Occipital lobe (tissue), 2 donors: ENCODE measurements around the gene BUD23. TPM values are rescaled to one million over a fixed set of nuclear protein-coding genes. Genes with fewer than 3 reads are reported as not detected.
"Not testable (repeated sequence)": the region's sequence is repeated elsewhere in the genome, so short reads cannot be mapped to it uniquely, and the experiment has no call there.

Source experiments
- DNase-seq: peaks from one replicate; lab custom pipeline; 2025; lab: John Stamatoyannopoulos, UW
- total RNA-seq: library from RNA; depleted of rRNA; stranded (reverse); fragments of >200 nt; gene quantifications from one replicate; pipeline ENCODE4 v1.2.3, GENCODE V29; 2014

The BUD23 gene
- 23.7 TPM for total RNA-seq

DNA sequence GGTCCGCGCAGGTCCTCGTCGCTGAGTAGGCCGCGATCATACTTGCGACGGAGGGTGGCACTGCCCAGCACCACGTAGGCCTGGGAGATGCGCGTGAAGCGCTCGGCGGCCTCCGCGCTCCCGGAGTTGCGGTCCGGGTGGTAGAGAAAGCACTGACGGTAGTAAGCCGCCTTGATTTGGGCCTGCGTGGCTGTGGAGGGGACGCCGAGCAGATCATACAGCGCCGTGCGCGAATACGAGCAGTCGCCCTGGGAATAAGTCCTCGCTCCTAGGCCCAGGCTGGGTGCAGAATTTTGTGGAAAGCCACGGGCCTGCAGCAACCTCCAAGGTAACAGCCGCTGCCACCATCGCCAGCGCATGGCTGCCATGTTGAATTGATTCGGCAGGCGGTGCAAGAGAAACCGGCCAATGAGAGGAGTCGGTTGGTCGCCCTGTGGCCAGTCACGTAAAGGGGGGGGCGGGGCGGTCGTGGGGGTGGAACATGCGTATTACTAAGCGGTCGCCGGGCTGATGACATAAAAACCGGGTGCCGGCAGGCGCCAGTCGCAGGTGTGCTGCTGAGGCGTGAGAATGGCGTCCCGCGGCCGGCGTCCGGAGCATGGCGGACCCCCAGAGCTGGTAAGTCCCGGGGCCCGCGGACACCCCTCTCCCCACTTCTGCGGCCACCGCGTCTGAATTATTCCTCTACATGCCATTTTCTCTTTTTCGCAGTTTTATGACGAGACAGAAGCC lies at the start of gene BUD23, which contains the start of gene DNAJC30:
BUD23 (plus strand) TSS at position 542 of the 732 bp plus-strand sequence; CDS start at position 571, 29 bp downstream.
DNAJC30 (minus strand) TSS at position 398 of the 732 bp plus-strand sequence; CDS start at position 368, 30 bp downstream.
- DNase-seq, result peak; percentile 96

DNA sequence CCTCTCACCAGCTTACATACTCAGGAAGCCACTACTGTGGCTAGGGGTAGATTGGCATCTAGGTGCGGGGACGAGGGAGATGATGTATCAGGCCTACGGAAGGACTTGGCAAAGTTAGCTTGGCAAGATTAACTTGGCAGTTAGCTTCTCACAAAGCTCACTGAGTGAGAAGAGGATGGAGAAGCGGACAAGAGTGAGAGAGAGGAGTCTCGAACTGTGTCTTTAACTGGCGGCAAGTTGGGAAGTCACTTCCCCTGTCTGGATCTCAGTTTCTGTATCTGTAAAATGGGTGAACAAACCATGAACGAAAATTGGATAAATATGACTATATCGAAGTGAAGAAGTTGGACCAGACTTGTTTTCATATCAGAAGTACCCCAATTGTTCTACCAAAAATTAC lies 49.6 kb upstream of the BUD23 start:
- no peak for DNase-seq

DNA sequence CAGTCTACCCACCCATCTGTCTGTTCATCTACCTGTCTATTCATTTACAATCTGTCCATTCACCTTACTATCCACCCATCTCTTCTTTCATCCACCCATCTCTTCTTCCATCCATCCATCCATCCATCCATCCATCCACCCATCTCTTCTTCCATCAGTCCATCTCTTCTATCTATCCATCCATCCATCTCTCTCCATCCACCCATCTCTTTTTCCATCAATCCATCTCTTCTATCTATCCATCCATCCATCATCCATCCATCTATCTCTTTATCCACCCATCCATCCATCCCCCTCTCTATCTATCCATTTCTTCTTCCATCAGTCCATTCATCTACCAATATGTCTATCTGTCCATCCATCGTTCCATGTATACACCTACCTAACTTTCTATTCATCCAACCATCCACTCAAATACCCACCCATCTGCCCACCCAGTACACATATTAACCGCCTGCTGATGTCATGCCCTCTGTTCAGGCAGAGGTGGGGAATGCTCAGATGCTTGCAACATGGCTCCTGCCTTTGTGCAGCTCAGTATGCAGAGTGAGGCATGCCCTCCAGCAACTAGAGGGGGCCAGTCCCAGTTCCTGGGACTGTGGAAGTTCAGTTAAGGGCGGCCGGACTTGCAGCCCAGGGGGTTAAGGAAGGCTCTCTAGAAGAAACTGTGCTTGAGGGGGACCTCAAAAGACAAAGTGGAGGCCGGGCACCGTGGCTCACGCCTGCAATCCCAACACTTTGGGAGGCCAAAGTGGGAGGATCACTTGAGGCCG lies 47.8 kb upstream of the BUD23 start:
- DNase-seq, result no peak

GRCh38 chr7:73638911-73639310 lies 44.5 kb upstream of the BUD23 start:
- no peak for DNase-seq

GRCh38 chr7:73642834-73643233 lies 40.6 kb upstream of the BUD23 start:
- no peak for DNase-seq

DNA sequence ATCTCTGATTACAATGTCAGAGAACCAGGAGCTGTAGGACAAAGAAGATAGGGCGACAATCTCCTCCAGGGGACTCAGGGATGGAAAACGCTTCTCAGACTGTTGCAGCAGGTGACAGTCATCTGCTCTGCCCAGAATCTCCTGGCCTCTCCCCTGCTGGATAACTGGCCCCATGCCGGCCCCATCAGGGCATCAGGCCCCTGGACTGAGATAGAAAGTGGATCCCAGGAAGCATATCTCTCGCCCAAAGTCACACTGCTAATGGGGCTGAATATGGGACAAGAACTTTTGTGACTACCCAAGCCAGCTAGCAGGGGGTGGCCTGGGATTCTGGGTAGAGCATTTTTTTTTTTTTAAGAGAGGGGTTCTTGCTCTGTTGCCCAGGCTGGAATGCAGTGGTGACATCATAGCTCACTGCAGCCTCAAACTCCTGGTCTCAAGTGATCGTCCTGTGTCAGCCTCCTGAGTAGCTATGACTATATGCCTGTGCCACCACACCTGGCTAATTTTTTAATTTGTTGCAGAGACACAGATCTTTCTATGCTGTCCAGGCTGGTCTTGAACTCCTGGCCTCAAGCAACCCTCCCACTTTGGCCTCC lies 38.6 kb upstream of the BUD23 start:
- no peak for DNase-seq

GRCh38 chr7:73645643-73646174 lies 37.7 kb upstream of the BUD23 start:
- DNase-seq, result no peak

DNA sequence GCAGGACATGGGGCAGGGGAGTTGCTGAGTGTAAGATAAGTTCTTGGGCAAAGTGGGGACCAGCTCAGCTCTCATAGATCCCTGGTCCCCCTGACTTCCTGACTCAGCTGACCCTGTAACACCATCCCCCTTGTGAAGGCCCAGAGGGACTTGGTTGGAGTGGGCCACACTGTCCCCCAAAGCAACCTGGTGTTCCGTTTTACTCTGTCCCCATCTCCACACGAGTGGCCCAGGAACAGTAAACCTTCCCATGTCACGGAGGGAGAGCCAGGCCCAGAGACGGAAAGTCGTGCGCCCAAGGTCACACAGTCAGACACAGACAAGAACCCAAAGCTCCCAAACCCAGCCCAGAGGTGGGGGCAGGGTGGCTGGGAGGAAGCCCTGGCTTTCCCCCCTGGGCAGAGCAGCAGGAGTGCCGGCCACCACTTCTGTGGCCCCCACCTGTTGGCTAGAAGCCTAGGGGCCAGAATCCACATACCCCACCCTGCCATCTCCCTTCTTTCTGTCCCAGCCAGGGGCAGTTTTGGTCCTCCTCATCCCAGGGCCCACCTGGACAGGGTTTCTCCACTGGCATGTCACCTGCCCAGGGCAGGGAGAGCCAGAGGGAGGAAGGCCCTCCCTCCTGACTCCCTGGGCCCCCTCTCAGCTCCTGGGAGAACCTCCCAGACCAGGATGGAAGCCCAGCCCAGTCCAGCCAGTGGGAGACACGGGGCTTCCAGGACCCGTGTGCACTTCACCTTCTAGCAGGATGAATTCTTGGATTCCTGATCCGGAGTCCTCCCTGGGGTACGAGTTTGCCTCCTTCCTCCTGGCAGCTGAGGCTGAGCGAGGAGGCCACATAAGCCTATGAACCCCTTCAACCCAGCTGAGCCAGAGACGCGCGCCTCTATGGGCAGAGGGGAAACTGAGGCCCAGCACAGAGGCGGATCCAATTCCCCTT lies 36.3 kb upstream of the BUD23 start:
- DNase-seq, result no peak

GRCh38 chr7:73647725-73648592 lies 35.4 kb upstream of the BUD23 start:
- DNase-seq, result no peak

GRCh38 chr7:73648593-73649332 lies 34.6 kb upstream of the BUD23 start:
- DNase-seq, result no peak

- DNase-seq, result no peak
Observed at GRCh38 chr7:73649576-73649975, 33.8 kb upstream of the BUD23 start.

- no peak for DNase-seq
Observed at GRCh38 chr7:73650524-73650923, 32.9 kb upstream of the BUD23 start.

- DNase-seq, result no peak
Observed at GRCh38 chr7:73652541-73652949, 30.9 kb upstream of the BUD23 start.

DNA sequence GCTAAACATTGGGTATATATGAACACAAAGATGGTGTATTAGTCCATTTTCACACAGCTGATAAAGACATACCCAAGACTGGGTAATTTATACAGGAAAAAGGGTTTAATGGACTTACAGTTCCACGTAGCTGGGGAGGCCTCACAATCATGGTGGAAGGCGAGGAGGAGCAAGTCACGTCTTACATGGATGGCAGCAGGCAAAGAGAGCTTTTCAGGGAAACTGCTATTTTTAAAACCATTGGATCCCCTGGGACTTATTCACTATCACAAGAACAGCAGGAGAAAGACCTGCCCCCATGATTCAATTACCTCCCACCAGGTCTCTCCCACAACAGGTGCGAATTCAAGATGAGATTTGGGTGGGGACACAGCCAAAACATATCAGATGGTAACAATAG lies 28.1 kb upstream of the BUD23 start:
- DNase-seq, result not testable (repeated sequence)

DNA sequence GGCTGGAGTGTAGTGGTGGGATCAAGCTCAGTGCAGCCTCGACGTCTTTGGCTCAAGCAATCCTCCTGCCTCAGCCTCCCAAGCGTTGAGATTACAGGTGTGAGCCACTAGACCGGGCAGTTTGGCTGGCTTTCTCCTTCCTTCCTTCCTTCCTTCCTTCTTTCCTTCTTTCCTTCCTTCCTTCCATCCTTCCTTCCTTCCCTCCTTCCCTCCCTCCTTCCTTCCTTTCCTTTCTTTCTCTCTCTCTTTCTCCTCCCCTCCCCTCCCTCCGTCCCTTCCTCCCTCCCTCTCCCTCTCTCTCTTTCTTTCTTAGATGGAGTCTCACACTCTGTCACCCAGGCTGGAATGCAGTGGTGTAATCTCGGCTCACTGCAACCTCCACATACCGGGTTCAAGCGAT lies 23.4 kb upstream of the BUD23 start:
- no peak for DNase-seq

DNA sequence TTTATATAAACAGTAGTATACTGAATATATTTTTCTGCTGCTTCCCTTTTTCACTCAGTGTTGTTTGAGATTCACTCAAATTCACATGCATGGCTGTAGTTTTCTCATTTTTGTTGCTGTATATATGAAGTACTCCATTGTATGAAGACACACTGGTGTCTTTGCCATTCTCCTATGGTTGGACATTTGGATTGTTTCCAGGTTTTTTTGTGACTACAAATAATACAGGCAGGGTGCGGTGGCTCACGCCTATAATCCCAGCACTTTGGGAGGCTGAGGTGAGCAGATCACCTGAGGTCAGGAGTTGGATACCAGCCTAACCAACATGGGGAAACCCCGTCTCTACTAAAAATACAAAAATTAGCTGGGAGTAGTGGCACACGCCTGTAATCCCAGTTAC lies 22.8 kb upstream of the BUD23 start:
- DNase-seq, result not testable (repeated sequence)

DNA sequence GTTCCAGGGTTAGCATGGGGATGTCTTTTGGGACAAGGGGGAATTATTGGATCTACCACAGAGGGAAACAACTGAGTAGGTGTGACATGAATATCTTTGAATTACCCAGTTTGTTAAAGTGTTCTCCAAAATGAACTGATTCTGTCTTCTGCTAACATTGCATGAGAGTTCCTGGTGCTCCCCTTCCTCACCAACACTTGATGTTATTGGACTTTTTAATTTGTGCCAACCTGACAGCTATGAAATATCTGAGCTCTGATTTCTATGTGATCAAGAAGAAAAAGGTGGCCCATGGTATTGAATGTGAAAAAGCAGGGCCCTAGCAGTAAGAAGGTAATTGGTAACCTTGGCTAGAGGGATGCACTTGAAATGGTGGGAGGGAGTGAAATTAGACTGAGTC lies 20.4 kb upstream of the BUD23 start:
- no peak for DNase-seq

- DNase-seq, result peak; percentile 86
Observed at GRCh38 chr7:73667344-73668102, 15.9 kb upstream of the BUD23 start, which contains the start of gene VPS37D. VPS37D (plus strand) TSS chr7:73667831; CDS start chr7:73667959, 128 bp downstream.
